PC-3 (cell line): ENCODE results near the gene MAPKAP1. TPM values are rescaled to one million over a fixed set of nuclear protein-coding genes. Genes with fewer than 3 reads are reported as not detected.

Source experiments
- ATAC-seq: fragments of 200-7000 bp; cut with Tn5 transposase; 2 replicates; pipeline ENCODE4 v1.9.1; 2020; ENCODE audit warnings: mild to moderate bottlenecking, moderate library complexity
- BruUV-seq: library from RNA; stranded (reverse); fragments of 400-500 nt; replicated peaks from 2 replicates; lab custom pipeline; 2021; lab: Mats Ljungman, UMichigan
- CTCF ChIA-PET: fragments of 300-600 bp; sonication (Branson Sonifier 250); formaldehyde crosslinking; loops from one replicate; lab custom pipeline; 2022; ENCODE audit warnings: antibody characterized with exemption; lab: Charles Lee
- POLR2A ChIA-PET: fragments of 300-600 bp; sonication (Branson Sonifier 250); formaldehyde crosslinking; loops from one replicate; lab custom pipeline; 2022; ENCODE audit warnings: antibody characterized with exemption; ENCODE audit not compliant: unreplicated experiment; lab: Charles Lee
- DNase-seq: peaks from one replicate; pipeline ENCODE4 v3.0.0-alpha.2; 2015
- H2AFZ ChIP-seq: fragments of 300-600 bp; sonication (generic); 2 replicates; pipeline ENCODE4 v1.6.0; 2016; ENCODE audit warnings: antibody characterized with exemption, low read length
- H3F3A ChIP-seq: fragments of 300-600 bp; sonication (generic); one replicate; pipeline ENCODE4 v1.6.0; 2017; ENCODE audit warnings: antibody characterized with exemption, low read length, control low read depth, mild to moderate bottlenecking; ENCODE audit not compliant: unreplicated experiment
- H3K27ac ChIP-seq: fragments of 300-600 bp; sonication (generic); 2 replicates; pipeline ENCODE4 v1.5.1; 2016; ENCODE audit warnings: mild to moderate bottlenecking, low read length
- H3K27me3 ChIP-seq: fragments of 300-600 bp; sonication (generic); 2 replicates; pipeline ENCODE4 v1.6.1; 2016; ENCODE audit warnings: low read length, mixed read lengths
- H3K36me3 ChIP-seq: fragments of 300-600 bp; sonication (generic); 2 replicates; pipeline ENCODE4 v1.6.1; 2016; ENCODE audit warnings: low read depth, mixed run types, low read length, mixed read lengths
- H3K4me1 ChIP-seq: fragments of 300-600 bp; sonication (generic); 2 replicates; pipeline ENCODE4 v1.5.1; 2016; ENCODE audit warnings: low read length; ENCODE audit not compliant: insufficient read depth
- H3K4me2 ChIP-seq: fragments of 300-600 bp; sonication (generic); 2 replicates; pipeline ENCODE4 v1.6.0; 2016; ENCODE audit warnings: low read length
- H3K4me3 ChIP-seq: fragments of 300-600 bp; sonication (generic); 2 replicates; pipeline ENCODE4 v1.5.1; 2016; ENCODE audit warnings: mild to moderate bottlenecking, low read length, mixed read lengths
- H3K79me2 ChIP-seq: fragments of 300-600 bp; sonication (generic); 2 replicates; pipeline ENCODE4 v1.6.1; 2017; ENCODE audit warnings: low read length, mixed read lengths
- H3K9ac ChIP-seq: fragments of 300-600 bp; sonication (generic); 2 replicates; pipeline ENCODE4 v1.6.0; 2016; ENCODE audit warnings: mild to moderate bottlenecking, low read length
- H3K9me2 ChIP-seq: fragments of 300-600 bp; sonication (generic); replicated peaks from 2 replicates; pipeline ENCODE4 v1.6.1; 2016; ENCODE audit warnings: mixed run types, low read length, mixed read lengths
- H3K9me3 ChIP-seq: fragments of 300-600 bp; sonication (generic); 2 replicates; pipeline ENCODE4 v1.6.1; 2016; ENCODE audit warnings: low read length, mixed read lengths
- H4K20me1 ChIP-seq: fragments of 300-600 bp; sonication (generic); 2 replicates; pipeline ENCODE4 v1.6.1; 2016; ENCODE audit warnings: low read length, mixed read lengths
- EZH2 ChIP-seq: fragments of 300-600 bp; sonication (generic); IDR thresholded peaks from one replicate; pipeline ENCODE4 v1.6.1; 2017; ENCODE audit warnings: antibody characterized with exemption, mild to moderate bottlenecking, low read length; ENCODE audit not compliant: unreplicated experiment
- EZH2phosphoT487 ChIP-seq: fragments of 300-600 bp; sonication (generic); IDR thresholded peaks from 2 replicates; pipeline ENCODE4 v1.6.1; 2018; ENCODE audit warnings: mild to moderate bottlenecking, antibody characterized with exemption, low read length, borderline replicate concordance
- intact Hi-C: fragments of 100-400 bp; cut with micrococcal nuclease; formaldehyde crosslinking; loops from 2 replicates; pipeline ENCODE4 v1.9.0; 2023
- total RNA-seq: library from RNA; depleted of rRNA; stranded (reverse); fragments of >200 nt; gene quantifications from 2 replicates; pipeline ENCODE4 v1.2.3, GENCODE V29; 2014
- TF ChIP-seq, protein P1 (sequence below): fragments of 300-600 bp; sonication (generic); conservative IDR thresholded peaks from 2 replicates; pipeline ENCODE4 v1.5.1; 2017; ENCODE audit warnings: antibody characterized with exemption, low read depth, mild to moderate bottlenecking, low read length

The MAPKAP1 gene
- total RNA-seq, 1 experiment from 2014 or later: 128 TPM

DNA sequence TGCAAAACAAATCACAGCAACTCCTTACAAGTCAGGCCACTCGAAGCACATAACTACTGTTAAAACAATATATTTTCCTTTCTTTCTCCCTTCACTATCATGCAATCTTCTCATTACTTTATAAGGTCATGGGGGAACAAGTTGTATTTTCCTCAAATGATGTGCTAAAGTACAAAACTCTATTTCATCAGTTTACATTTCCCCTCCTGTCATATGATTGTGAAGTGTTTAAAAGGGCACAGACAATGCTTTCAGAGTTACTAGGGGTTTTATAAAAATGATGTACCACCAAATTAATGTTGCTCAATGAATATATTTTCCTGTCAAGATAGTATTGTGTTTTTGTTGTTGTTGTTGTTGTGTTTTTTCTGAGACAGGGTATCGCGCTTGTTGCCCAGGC is 34.1 kb downstream of the MAPKAP1 start:
- Histone ChIP-seq H3K9me2 (no peaks in the 10 kb centered on the region), H3K4me3 (no peak overlapping the region), H3K4me2 (no peak overlapping the region), H4K20me1 (no peaks in the 10 kb centered on the region), H3K27me3 (no peaks in the 10 kb centered on the region), H2AFZ (no peak overlapping the region), H3K4me1 (peaks cover 22% of the 10 kb centered on the region), H3K9ac (no peak overlapping the region), H3K27ac (no peak overlapping the region), H3K36me3 (no peaks in the 10 kb centered on the region; the same call in 1 of the 2 replicates), H3F3A (no peaks in the 10 kb centered on the region), H3K9me3 (no peaks in the 10 kb centered on the region), H3K79me2 (peaks cover 30% of the 10 kb centered on the region; the same call in 1 of the 2 replicates)
- intact Hi-C loops: no loop called here
- CTCF ChIA-PET: no interaction called here
- TF ChIP-seq EZH2phosphoT487 (no peak), EZH2 (no peak)
- TF ChIP-seq, protein P1, sequence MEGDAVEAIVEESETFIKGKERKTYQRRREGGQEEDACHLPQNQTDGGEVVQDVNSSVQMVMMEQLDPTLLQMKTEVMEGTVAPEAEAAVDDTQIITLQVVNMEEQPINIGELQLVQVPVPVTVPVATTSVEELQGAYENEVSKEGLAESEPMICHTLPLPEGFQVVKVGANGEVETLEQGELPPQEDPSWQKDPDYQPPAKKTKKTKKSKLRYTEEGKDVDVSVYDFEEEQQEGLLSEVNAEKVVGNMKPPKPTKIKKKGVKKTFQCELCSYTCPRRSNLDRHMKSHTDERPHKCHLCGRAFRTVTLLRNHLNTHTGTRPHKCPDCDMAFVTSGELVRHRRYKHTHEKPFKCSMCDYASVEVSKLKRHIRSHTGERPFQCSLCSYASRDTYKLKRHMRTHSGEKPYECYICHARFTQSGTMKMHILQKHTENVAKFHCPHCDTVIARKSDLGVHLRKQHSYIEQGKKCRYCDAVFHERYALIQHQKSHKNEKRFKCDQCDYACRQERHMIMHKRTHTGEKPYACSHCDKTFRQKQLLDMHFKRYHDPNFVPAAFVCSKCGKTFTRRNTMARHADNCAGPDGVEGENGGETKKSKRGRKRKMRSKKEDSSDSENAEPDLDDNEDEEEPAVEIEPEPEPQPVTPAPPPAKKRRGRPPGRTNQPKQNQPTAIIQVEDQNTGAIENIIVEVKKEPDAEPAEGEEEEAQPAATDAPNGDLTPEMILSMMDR: no peak
- ATAC-seq (no peak), DNase-seq (no peak)
- POLR2A ChIA-PET: no interaction called here
- no TSS peak for BruUV-seq

DNA sequence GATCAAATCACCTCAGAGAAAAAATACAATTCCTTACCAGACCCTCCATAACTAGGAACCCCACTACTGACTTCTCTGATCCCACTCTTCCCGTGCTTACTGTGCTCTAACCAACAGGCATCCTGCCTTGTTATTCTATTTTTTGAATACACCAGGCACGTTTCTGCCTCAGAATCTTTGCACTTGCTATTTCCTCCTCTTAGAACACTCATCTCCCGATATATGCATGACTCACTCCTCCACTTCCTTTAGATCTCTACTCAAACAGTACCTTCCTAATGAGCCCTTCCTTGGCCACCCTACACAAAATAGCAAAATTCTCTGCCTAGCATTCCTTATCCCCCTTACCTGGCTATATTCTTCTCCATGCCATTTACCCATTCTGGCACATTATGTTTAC is 43.9 kb downstream of the MAPKAP1 start:
- POLR2A ChIA-PET: no interaction called here

GRCh38 chr9:125660557-125660956 is 46.5 kb downstream of the MAPKAP1 start:
- ATAC-seq (no peak), DNase-seq (no peak)
- Histone ChIP-seq H3K9ac (no peak overlapping the region), H3K36me3 (no peaks in the 10 kb centered on the region; the same call in 1 of the 2 replicates), H3K4me1 (peaks cover 12% of the 10 kb centered on the region; the same call in 1 of the 2 replicates), H3K79me2 (0 out of 2 replicates have a peak, but pooled peaks cover 4% of the 10 kb centered on the region), H3F3A (no peaks in the 10 kb centered on the region), H3K4me2 (no peak overlapping the region), H3K9me3 (no peaks in the 10 kb centered on the region), H2AFZ (no peak overlapping the region), H3K4me3 (no peak overlapping the region), H3K27me3 (no peaks in the 10 kb centered on the region), H4K20me1 (no peaks in the 10 kb centered on the region), H3K9me2 (no peaks in the 10 kb centered on the region), H3K27ac (no peak overlapping the region)
- BruUV-seq: no TSS peak
- ChIA-PET POLR2A (no interaction called here), CTCF (no interaction called here)
- TF ChIP-seq EZH2phosphoT487 (no peak), EZH2 (no peak)
- TF ChIP-seq, protein P1: no peak
- intact Hi-C loops: no loop called here

More for the DNA sequence above, 43.9 kb downstream of the MAPKAP1 start:
- H4K20me1 ChIP-seq: no peaks in the 10 kb centered on the region
- H3F3A ChIP-seq: no peaks in the 10 kb centered on the region
- CTCF ChIA-PET: no interaction called here
- H3K4me2 ChIP-seq: peak overlapping the region; percentile 25; the same call in 1 of the 2 replicates
- H3K9me3 ChIP-seq: no peaks in the 10 kb centered on the region
- TF ChIP-seq, protein P1: no peak
- TF ChIP-seq EZH2 (no peak), EZH2phosphoT487 (no peak)
- H3K36me3 ChIP-seq: no peaks in the 10 kb centered on the region
- no peak overlapping the region for H3K4me3 ChIP-seq
- ATAC-seq (peak; percentile 96), DNase-seq (peak; percentile 76)
- H2AFZ ChIP-seq: no peak overlapping the region
- no peaks in the 10 kb centered on the region for H3K27me3 ChIP-seq
- H3K79me2 ChIP-seq: no peaks in the 10 kb centered on the region
- intact Hi-C loops: no loop called here
- no peaks in the 10 kb centered on the region for H3K9me2 ChIP-seq
- no peak overlapping the region for H3K9ac ChIP-seq
- H3K27ac ChIP-seq: no peak overlapping the region
- H3K4me1 ChIP-seq: peaks cover 12% of the 10 kb centered on the region; the same call in 1 of the 2 replicates
- no TSS peak for BruUV-seq
